HG02588 (cell line): ENCODE measurements around the gene HTRA2.

ENCODE experiments used
- ATAC-seq: cut with Tn5 transposase; IDR thresholded peaks from one replicate; pipeline ENCODE4 v1.9.1; 2021; ENCODE audit warnings: mild to moderate bottlenecking, moderate library complexity; ENCODE audit not compliant: unreplicated experiment

Gene HTRA2

GRCh38 chr2:74515271-74515980 is 14.3 kb upstream of the HTRA2 start:
- ATAC-seq: no peak

GRCh38 chr2:74515981-74516633 is 13.6 kb upstream of the HTRA2 start:
- no peak for ATAC-seq

GRCh38 chr2:74516650-74517049 is 13.1 kb upstream of the HTRA2 start:
- no peak for ATAC-seq

GRCh38 chr2:74522516-74522915 is 7.2 kb upstream of the HTRA2 start:
- no peak for ATAC-seq

GRCh38 chr2:74524005-74524404 is 5.7 kb upstream of the HTRA2 start:
- ATAC-seq: no peak

GRCh38 chr2:74524955-74525716 is 4.6 kb upstream of the HTRA2 start:
- ATAC-seq: no peak

GRCh38 chr2:74525717-74526648 is 3.8 kb upstream of the HTRA2 start, which contains the start of gene DQX1:
Gene DQX1, minus strand, starts transcription at chr2:74526231. Its CDS starts 502 bp downstream, at chr2:74525729.
- ATAC-seq: no peak

- ATAC-seq: no peak
Observed at GRCh38 chr2:74526649-74527230, 3.0 kb upstream of the HTRA2 start.

- ATAC-seq: no peak
Observed at GRCh38 chr2:74527741-74528140, 2.0 kb upstream of the HTRA2 start.

GRCh38 chr2:74528600-74529356 is 955 bp upstream of the HTRA2 start:
- peak; percentile 7 for ATAC-seq

- peak; percentile 27 for ATAC-seq
Observed at GRCh38 chr2:74530239-74531187, 780 bp downstream of the HTRA2 start.

GRCh38 chr2:74531666-74532065 is 1.9 kb downstream of the HTRA2 start:
- ATAC-seq: no peak

- no peak for ATAC-seq
Observed at GRCh38 chr2:74532222-74532621, 2.5 kb downstream of the HTRA2 start.

- ATAC-seq: no peak
Observed at GRCh38 chr2:74533464-74533863, 3.7 kb downstream of the HTRA2 start.

- no peak for ATAC-seq
Observed at GRCh38 chr2:74534411-74534810, 4.7 kb downstream of the HTRA2 start.

- no peak for ATAC-seq
Observed at GRCh38 chr2:74535440-74535965, 5.8 kb downstream of the HTRA2 start.

GRCh38 chr2:74536166-74536950 is 6.6 kb downstream of the HTRA2 start:
- no peak for ATAC-seq
